NOMO-1 treated with DMSO at 0.1 percent for 48 hours (cell line): ENCODE data around the gene UBE2D2.

Source experiments
- DNase-seq: peaks from one replicate; lab custom pipeline; 2025; ENCODE audit not compliant: unreplicated experiment; lab: John Stamatoyannopoulos, UW

Gene UBE2D2

DNA sequence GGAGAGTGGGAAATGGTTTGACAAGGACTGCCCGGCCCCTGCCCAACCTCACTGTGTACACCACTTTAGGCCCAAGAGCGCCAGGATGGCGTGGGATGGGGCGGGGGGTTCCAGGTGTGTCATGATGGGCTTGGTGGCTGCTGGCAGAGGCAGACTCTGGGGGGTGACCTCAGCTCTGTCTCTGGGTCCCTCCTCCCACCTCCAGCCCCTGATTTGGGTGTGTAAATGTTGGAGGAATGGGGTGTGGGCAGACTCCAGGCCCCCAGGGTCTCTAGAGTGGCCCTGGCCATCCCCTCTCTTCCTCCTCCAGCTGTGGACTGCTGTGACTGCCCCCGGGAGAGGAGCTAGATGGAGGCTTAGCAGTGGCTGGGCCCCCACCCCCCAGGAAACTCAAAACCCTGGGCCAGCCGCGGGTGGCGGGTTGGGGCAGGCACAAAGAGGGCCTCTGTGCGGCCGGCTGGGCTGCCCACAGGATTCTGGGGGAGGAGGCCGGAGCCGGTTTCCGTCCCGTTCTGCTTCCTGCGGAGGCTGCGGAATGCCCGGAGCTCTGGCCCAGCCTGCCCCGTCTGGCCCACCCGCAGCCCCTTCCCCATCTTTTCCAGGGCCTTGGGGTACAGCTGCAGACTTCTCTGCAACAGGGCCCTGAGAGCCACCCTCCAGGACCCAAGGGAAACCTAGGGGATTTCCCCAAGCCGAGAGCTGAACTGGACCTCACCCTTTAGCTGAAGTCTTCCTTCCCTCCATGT lies 110.1 kb downstream of the UBE2D2 start:
- DNase-seq, result no peak

DNA sequence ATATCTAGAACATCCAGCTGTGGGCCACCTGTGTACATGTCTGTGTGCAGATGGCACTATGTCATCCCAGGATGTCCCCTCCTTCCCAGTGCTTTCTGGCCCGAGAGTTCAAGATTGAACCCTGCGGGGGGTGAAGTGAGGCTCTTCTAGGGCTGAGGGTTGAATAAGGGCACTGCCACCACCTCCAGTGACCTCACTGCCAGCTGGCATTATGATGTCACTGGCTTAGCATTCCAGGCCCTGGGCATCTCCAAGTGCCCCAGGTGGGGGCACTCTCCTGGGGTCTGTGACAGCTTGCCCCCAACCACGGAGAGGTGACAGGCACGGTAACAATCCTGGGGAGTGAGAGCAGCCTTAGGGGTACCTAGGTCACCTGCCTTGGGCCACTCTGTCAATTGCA lies 114.1 kb downstream of the UBE2D2 start:
- no peak for DNase-seq

DNA sequence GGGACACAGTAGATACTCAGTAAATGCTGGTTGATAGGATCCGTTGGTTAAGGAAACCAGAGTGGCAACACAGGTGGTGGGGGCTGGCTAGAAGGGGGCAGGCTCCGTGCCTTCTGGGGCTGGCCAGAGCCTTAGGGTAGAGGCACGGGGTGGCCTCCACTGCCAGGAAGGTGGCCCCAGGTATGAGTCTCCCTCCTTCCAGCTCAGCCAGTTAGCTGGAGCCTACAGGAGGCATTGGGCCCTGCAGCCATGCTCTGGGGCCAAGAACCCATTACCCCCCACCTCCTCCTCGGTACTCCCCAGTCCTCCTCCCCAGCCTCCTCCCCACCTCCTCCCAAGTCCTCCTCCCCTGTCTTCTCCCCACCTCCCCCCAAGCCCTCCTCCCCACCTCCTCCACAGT lies 114.7 kb downstream of the UBE2D2 start:
- DNase-seq, result no peak

DNA sequence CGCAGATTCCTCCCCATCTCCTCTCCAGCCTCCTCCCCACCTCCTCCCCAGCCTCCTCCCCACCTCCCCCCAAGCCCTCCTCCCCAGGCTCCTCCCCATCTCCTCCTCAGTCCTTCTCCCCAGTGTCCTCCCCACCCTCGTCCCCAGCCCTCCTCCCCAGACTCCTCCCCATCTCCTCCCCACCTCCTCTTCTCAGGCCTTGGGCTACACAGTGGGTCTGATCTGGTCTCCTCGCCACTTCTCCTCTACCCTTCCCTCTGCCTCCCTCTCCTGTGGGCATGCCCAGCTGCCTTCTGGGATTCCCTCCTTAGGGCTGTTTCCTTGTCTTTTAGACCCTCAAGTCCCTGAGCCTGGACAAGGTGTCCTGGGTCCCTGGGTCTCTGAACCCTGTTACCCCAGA lies 115.3 kb downstream of the UBE2D2 start:
- no peak for DNase-seq

DNA sequence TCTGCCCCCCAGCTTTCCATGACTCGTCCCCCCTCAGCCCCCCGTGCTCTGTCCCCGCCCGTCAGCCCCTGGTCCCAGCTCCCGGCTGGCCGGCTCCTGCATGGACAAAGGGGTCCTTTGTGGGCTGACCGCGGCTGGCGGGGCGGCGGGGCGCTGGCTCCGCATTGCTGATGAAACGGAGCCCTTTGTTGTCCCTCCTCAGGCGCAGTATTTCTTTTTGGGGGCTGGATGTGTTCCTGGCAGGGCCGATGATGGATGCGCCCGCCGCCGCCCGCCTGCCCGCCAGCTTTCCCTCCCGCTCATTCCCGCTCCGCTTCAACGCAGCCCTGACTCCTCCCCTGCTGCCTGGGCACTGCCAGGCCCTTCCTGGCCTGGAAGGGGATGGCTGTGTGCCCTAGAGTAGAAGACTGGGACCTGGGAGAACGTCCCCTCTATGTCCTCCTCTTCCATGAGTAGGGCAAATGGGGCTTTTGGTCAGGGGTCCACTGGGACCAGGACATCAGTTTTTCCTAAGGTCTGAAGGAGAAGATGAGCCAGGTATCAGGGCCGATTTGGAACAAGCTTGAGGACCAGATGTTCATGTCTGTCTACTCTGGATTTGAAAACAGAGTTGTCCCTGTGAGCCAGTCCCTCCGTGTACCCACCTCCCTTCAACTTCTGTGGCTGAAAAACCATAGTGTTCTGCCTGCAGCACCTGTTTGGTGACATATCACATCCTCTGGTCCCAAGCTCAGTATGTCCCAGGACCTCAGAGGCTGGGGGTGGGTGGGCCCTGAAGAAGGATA lies 116.0 kb downstream of the UBE2D2 start:
- no peak for DNase-seq
